Ishikawa (cell line): ENCODE data around the gene RTCA.

ENCODE experiments used
- CEBPB ChIP-seq: IDR thresholded peaks from 2 replicates; pipeline ENCODE4 v1.6.1; 2012
- CREB1 ChIP-seq: IDR thresholded peaks from 2 replicates; pipeline ENCODE4 v1.6.1; 2012; ENCODE audit warnings: low read depth
- EGR1 ChIP-seq: IDR thresholded peaks from 2 replicates; pipeline ENCODE4 v1.6.1; 2012
- EP300 ChIP-seq: IDR thresholded peaks from 2 replicates; pipeline ENCODE4 v1.6.1; 2012; ENCODE audit warnings: borderline replicate concordance
- FOXM1 ChIP-seq: IDR thresholded peaks from 2 replicates; pipeline ENCODE4 v1.6.1; 2012; ENCODE audit warnings: low read depth, borderline replicate concordance
- NFIC ChIP-seq: IDR thresholded peaks from 2 replicates; pipeline ENCODE4 v1.6.1; 2012
- RAD21 ChIP-seq: IDR thresholded peaks from 2 replicates; pipeline ENCODE4 v1.6.1; 2012; ENCODE audit warnings: low read depth
- REST ChIP-seq: IDR thresholded peaks from 2 replicates; pipeline ENCODE4 v1.6.1; 2012; ENCODE audit warnings: low read depth, mild to moderate bottlenecking
- TAF1 ChIP-seq: IDR thresholded peaks from 2 replicates; pipeline ENCODE4 v1.6.1; 2012; ENCODE audit warnings: low read depth, mild to moderate bottlenecking
- TCF12 ChIP-seq: IDR thresholded peaks from 2 replicates; pipeline ENCODE4 v1.6.1; 2012; ENCODE audit warnings: low read depth
- TEAD4 ChIP-seq: IDR thresholded peaks from 2 replicates; pipeline ENCODE4 v1.6.1; 2012
- USF1 ChIP-seq: IDR thresholded peaks from 2 replicates; pipeline ENCODE4 v1.6.1; 2012
- YY1 ChIP-seq: IDR thresholded peaks from 2 replicates; pipeline ENCODE4 v1.6.1; 2012; ENCODE audit warnings: low read depth
- ZBTB7A ChIP-seq: IDR thresholded peaks from 2 replicates; pipeline ENCODE4 v1.6.1; 2012; ENCODE audit warnings: low read depth
- TF ChIP-seq, protein P1 (sequence below): IDR thresholded peaks from 2 replicates; pipeline ENCODE4 v1.6.1; 2012

Gene RTCA

GRCh38 chr1:100325415-100326324 is 59.7 kb downstream of the RTCA start:
- TF ChIP-seq USF1 = peak; percentile 62
- TF ChIP-seq, protein P1, sequence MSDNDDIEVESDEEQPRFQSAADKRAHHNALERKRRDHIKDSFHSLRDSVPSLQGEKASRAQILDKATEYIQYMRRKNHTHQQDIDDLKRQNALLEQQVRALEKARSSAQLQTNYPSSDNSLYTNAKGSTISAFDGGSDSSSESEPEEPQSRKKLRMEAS = no peak
- no peak for TF ChIP-seq TAF1
- TF ChIP-seq YY1 = no peak

DNA sequence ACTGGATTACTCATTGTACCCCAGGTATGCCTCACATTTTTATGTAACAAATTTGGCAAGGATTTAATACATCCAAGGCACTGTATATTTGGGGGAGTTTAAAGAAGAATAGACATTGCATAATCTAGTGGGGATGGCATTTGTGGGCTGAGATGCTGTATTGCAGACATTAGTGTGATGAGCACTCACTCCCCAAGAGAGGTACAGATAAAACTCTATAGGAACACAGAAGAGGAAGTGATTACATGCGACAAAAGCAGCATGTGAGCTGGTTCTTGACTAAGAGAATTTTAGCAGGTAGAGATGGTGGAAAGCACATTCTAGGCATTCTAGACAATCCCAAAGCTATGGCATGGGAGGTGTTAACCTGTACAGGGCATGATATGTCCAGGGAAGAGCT is 62.1 kb downstream of the RTCA start:
- TF ChIP-seq RAD21 = no peak
- TF ChIP-seq ZBTB7A = no peak
- no peak for TF ChIP-seq EP300
- TF ChIP-seq NFIC = no peak
- TF ChIP-seq TCF12 = no peak
- no peak for TF ChIP-seq CREB1
- TF ChIP-seq, protein P1 = no peak

DNA sequence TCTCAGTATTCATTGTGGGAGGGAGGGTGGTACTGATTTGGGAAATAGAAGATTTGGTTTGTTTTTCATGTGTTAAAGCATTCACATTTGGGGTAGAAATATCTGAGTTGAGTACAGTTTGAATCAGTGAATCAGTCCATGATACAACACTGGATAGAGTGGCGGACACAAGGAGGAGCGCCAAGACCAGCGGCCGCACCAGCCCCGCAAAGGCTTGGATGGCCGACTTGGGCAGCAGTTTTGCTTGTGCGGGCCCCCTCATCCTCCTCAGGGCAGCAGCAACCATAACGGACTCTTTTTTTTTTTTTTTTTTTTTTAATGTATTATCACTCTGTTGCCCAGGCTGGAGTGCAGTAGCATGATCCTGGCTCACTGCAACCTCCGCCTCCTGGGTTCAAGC is 66.3 kb downstream of the RTCA start:
- TF ChIP-seq CEBPB (no peak), ZBTB7A (no peak), REST (no peak), RAD21 (no peak), EGR1 (no peak), EP300 (no peak), TAF1 (no peak), TEAD4 (no peak), YY1 (no peak), NFIC (no peak), CREB1 (no peak), TCF12 (no peak), USF1 (no peak), FOXM1 (no peak)
- TF ChIP-seq, protein P1 = no peak

DNA sequence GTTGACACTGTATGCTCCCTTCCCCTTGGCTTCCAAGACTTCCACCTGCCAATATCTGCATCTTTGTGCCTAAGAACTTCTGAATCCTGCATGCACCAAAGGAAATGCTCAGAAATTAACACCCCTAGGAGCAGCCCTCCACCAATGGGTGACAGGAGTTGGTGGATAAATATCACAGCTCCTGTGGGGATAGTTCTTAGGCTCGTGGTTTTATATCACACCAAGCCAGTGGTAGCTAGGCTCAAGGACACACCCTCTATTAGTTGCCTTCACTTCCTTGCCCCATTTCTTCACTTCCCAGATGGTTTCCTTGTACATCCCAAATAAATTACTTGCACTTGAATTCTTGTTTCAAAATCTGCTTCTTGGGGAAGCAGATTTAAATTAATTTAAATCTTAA is 69.4 kb downstream of the RTCA start:
- TF ChIP-seq CEBPB = no peak

GRCh38 chr1:100340494-100340893 is 74.5 kb downstream of the RTCA start:
- TF ChIP-seq CEBPB (no peak), REST (no peak), NFIC (no peak), USF1 (no peak), RAD21 (no peak), TAF1 (no peak), FOXM1 (no peak), YY1 (no peak), TEAD4 (no peak), TCF12 (no peak), CREB1 (no peak)
- TF ChIP-seq, protein P1 = no peak

DNA sequence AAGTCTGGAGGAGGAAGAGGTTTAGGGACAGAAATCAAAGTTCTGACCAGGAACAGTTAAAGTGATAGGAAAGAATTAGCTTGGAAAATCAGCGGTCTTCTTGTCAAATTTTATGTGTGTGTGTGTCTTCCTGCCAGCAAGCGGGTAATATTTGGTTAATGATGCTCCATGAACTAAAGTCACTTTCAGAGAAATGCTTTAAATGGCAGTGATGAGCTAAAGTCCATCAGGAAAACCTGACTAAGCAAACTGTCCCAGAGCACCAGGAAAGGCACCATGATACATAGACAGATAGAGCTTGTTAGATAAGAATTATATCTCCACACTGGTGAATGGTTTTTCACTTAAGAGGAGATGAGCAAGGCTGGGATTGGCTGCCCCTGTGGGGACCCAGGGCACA is 76.3 kb downstream of the RTCA start:
- TF ChIP-seq EGR1 = no peak
- no peak for TF ChIP-seq YY1
- no peak for TF ChIP-seq ZBTB7A
- no peak for TF ChIP-seq RAD21
- TF ChIP-seq CEBPB = no peak
- TF ChIP-seq FOXM1 = no peak
- no peak for TF ChIP-seq EP300
- TF ChIP-seq NFIC = no peak
- TF ChIP-seq TEAD4 = no peak
